NCI-H1694 (cell line): ENCODE measurements around the gene PEX11G.

Experiments
- DNase-seq: peaks from one replicate; lab custom pipeline; 2025; lab: John Stamatoyannopoulos, UW

PEX11G gene

GRCh38 chr19:7494416-7495098, 5.7 kb upstream of the PEX11G start:
- no peak for DNase-seq

GRCh38 chr19:7492558-7492957, 3.7 kb upstream of the PEX11G start:
- no peak for DNase-seq

- DNase-seq, result no peak
Observed at GRCh38 chr19:7492142-7492541, 3.3 kb upstream of the PEX11G start.

- no peak for DNase-seq
Observed at GRCh38 chr19:7489609-7490044, 792 bp upstream of the PEX11G start.

GRCh38 chr19:7486923-7487322, 1.9 kb downstream of the PEX11G start:
- DNase-seq, result no peak

GRCh38 chr19:7483720-7484201, 5.1 kb downstream of the PEX11G start:
- no peak for DNase-seq

GRCh38 chr19:7482584-7483439, 6.0 kb downstream of the PEX11G start:
- DNase-seq, result no peak

GRCh38 chr19:7480970-7481255, 7.9 kb downstream of the PEX11G start:
- DNase-seq, result no peak

- DNase-seq, result no peak
Observed at GRCh38 chr19:7480222-7480969, 8.4 kb downstream of the PEX11G start.

- DNase-seq, result no peak
Observed at GRCh38 chr19:7478843-7479227, 10.0 kb downstream of the PEX11G start.

GRCh38 chr19:7478173-7478842, 10.5 kb downstream of the PEX11G start:
- no peak for DNase-seq

- no peak for DNase-seq
Observed at GRCh38 chr19:7477758-7478157, 11.1 kb downstream of the PEX11G start.

GRCh38 chr19:7476777-7477494, 11.9 kb downstream of the PEX11G start:
- DNase-seq, result no peak

GRCh38 chr19:7476241-7476640, 12.6 kb downstream of the PEX11G start:
- DNase-seq, result no peak

GRCh38 chr19:7475665-7476064, 13.2 kb downstream of the PEX11G start:
- no peak for DNase-seq

GRCh38 chr19:7471696-7472615, 16.9 kb downstream of the PEX11G start:
- no peak for DNase-seq

GRCh38 chr19:7470540-7471305, 18.1 kb downstream of the PEX11G start:
- DNase-seq, result no peak

- no peak for DNase-seq
Observed at GRCh38 chr19:7469669-7470285, 19.1 kb downstream of the PEX11G start.

GRCh38 chr19:7468840-7469239, 20.0 kb downstream of the PEX11G start:
- no peak for DNase-seq
